HepG2 (cell line): ENCODE results near the gene SLC4A11. TPM values are rescaled to one million over a fixed set of nuclear protein-coding genes. Genes with fewer than 3 reads are reported as not detected.

Source experiments
- HMG20B ChIP-seq: conservative IDR thresholded peaks from 2 replicates; pipeline ENCODE4 v1.6.1; 2016; ENCODE audit warnings: missing genetic modification reagents, missing compliant biosample characterization
- POLR2A ChIP-seq, 2 experiments: IDR thresholded peaks; 2 replicates each; pipeline ENCODE4 v1.6.1; 2011; ENCODE audit warnings: low read depth in 2 of 2, low read length in 2 of 2, mild to moderate bottlenecking in 1 of 2, moderate library complexity in 1 of 2; ENCODE audit not compliant: insufficient read depth in 1 of 2
- SRSF4 ChIP-seq: fragments of 200-400 bp; formaldehyde crosslinking; IDR thresholded peaks from one replicate; pipeline ENCODE4 v1.6.1; 2018; ENCODE audit warnings: mild to moderate bottlenecking, low read depth, low read length, moderate library complexity; ENCODE audit not compliant: poor library complexity, severe bottlenecking
- TFE3 ChIP-seq: IDR thresholded peaks from 2 replicates; pipeline ENCODE4 v1.6.1; 2016
- ZFP62 ChIP-seq: sonication (generic); formaldehyde crosslinking; IDR thresholded peaks from 2 replicates; pipeline ENCODE4 v1.4.0; 2020; ENCODE audit warnings: missing genetic modification reagents
- ZHX2 ChIP-seq, 2 experiments: sonication (generic) in 1 of 2; formaldehyde crosslinking in 1 of 2; IDR thresholded peaks; 2 replicates each; pipeline versions ENCODE4 v1.6.1 to v1.9.0; 2014 to 2022; ENCODE audit warnings: antibody characterized with exemption in 1 of 2, borderline replicate concordance in 1 of 2, inconsistent platforms in 1 of 2, low read depth in 1 of 2, missing genetic modification reagents in 1 of 2
- ZNF232 ChIP-seq: sonication (generic); formaldehyde crosslinking; IDR thresholded peaks from 2 replicates; pipeline ENCODE4 v1.4.0; 2020; ENCODE audit warnings: missing genetic modification reagents, borderline replicate concordance
- ZNF407 ChIP-seq: sonication (generic); formaldehyde crosslinking; IDR thresholded peaks from one replicate; pipeline ENCODE4 v1.5.1; 2020; ENCODE audit warnings: mild to moderate bottlenecking, missing genetic modification reagents; ENCODE audit errors: not compliant biosample characterization
- ZNF570 ChIP-seq: sonication (generic); formaldehyde crosslinking; IDR thresholded peaks from 2 replicates; pipeline ENCODE4 v1.4.0; 2020; ENCODE audit warnings: mild to moderate bottlenecking, missing genetic modification reagents, borderline replicate concordance
- ZNF839 ChIP-seq: sonication (generic); formaldehyde crosslinking; IDR thresholded peaks from 2 replicates; pipeline ENCODE4 v1.4.0; 2020; ENCODE audit warnings: missing genetic modification reagents, mild to moderate bottlenecking, borderline replicate concordance
- polyA plus RNA-seq, 8 experiments: library from polyadenylated mRNA; depleted of rRNA in 3 of 8; stranded (reverse) in 7 of 8; unstranded in 1 of 8; fragments of >200 nt; fragmentation: Illumina TruSeq in 4 of 8; extraction: Trizol in 4 of 8; gene quantifications; 2 replicates each; pipeline versions ENCODE4 v1.2.1 to v1.2.3, GENCODE V29; 2011 to 2016; ENCODE audit warnings: low read depth in 4 of 8, missing spikeins in 1 of 8, mixed read lengths in 1 of 8; ENCODE audit not compliant: insufficient read depth in 1 of 8
- total RNA-seq, 5 experiments: library from RNA; depleted of rRNA; stranded (reverse); fragments of >200 nt; fragmentation: Illumina TruSeq; extraction: Trizol; gene quantifications; 2 replicates each; pipeline ENCODE4 v1.2.3, GENCODE V29; 2016; ENCODE audit warnings: low read depth in 1 of 5

The SLC4A11 gene
- total and polyA plus RNA-seq, 2 of the 13 experiments (the other 11 are each of a cell fraction or from before 2014, with no cell fraction given): 3.9 to 27.0 TPM

- TF ChIP-seq ZFP62 (CRISPR knock-in tag) (no peak), ZHX2 (IDR thresholded peaks at IDR 0.05; ENCODE audit: low read depth) (no peak), ZHX2 (CRISPR knock-in tag; IDR thresholded peaks at IDR 0.05; ENCODE audit: borderline replicate concordance) (no peak), ZNF407 (CRISPR knock-in tag) (no peak), TFE3 (CRISPR knock-in tag) (no peak), POLR2A (IDR thresholded peaks at IDR 0.05; ENCODE audit: insufficient read depth in 1 of 2, low read depth in 2 of 2, low read length in 2 of 2) (no peak), SRSF4 (no peak), ZNF232 (CRISPR knock-in tag) (no peak; the same call in 1 of the 2 replicates), HMG20B (CRISPR knock-in tag) (no peak), ZNF839 (CRISPR knock-in tag) (no peak), ZNF570 (no peak)
These were observed 11.1 kb upstream of the SLC4A11 start (continued) for GRCh38 chr20:3250091-3250504.
